HEK293T (cell line): ENCODE measurements around the gene MAD1L1.

Source experiments
- CTCF ChIA-PET: fragments of 350-600 bp; formaldehyde crosslinking; extraction: SDS; loops from one replicate; lab custom pipeline; 2021; ENCODE audit warnings: antibody characterized with exemption, inconsistent platforms; lab: Yijun Ruan, JAX
- POLR2A ChIA-PET: fragments of 350-600 bp; formaldehyde crosslinking; extraction: SDS; loops from one replicate; lab custom pipeline; 2020; ENCODE audit warnings: antibody characterized with exemption, inconsistent platforms; lab: Yijun Ruan, JAX
- DNase-seq: peaks from one replicate; pipeline ENCODE4 v3.0.0; 2012; ENCODE audit warnings: mixed read lengths; ENCODE audit errors: extremely low spot score
- ARNT ChIP-seq: fragments of 450-650 bp; IDR thresholded peaks from 2 replicates; pipeline ENCODE4 v1.6.1; 2017; ENCODE audit warnings: mild to moderate bottlenecking
- BHLHE40 ChIP-seq: fragments of 450-650 bp; IDR thresholded peaks from 2 replicates; pipeline ENCODE4 v1.6.1; 2016; ENCODE audit warnings: mild to moderate bottlenecking, moderate library complexity, borderline replicate concordance
- CTBP1 ChIP-seq: fragments of 450-650 bp; IDR thresholded peaks from 2 replicates; pipeline ENCODE4 v1.6.1; 2016; ENCODE audit warnings: borderline replicate concordance
- ELF4 ChIP-seq: fragments of 450-650 bp; IDR thresholded peaks from 2 replicates; pipeline ENCODE4 v1.6.1; 2017; ENCODE audit warnings: antibody characterized with exemption
- FOXA1 ChIP-seq: fragments of 450-650 bp; IDR thresholded peaks from 2 replicates; pipeline ENCODE4 v1.6.1; 2016; ENCODE audit warnings: mild to moderate bottlenecking
- FOXK2 ChIP-seq: fragments of 450-650 bp; IDR thresholded peaks from 2 replicates; pipeline ENCODE4 v1.6.1; 2016; ENCODE audit warnings: mild to moderate bottlenecking
- FOXM1 ChIP-seq: fragments of 450-650 bp; IDR thresholded peaks from 2 replicates; pipeline ENCODE4 v1.6.1; 2017; ENCODE audit warnings: mild to moderate bottlenecking, borderline replicate concordance
- HDGF ChIP-seq: fragments of 450-650 bp; IDR thresholded peaks from 2 replicates; pipeline ENCODE4 v1.6.1; 2017; ENCODE audit warnings: antibody characterized with exemption, borderline replicate concordance
- L3MBTL2 ChIP-seq: fragments of 450-650 bp; conservative IDR thresholded peaks from 2 replicates; pipeline ENCODE4 v1.6.1; 2016; ENCODE audit warnings: mild to moderate bottlenecking
- LEF1 ChIP-seq: fragments of 450-650 bp; IDR thresholded peaks from 2 replicates; pipeline ENCODE4 v1.6.1; 2017; ENCODE audit warnings: mild to moderate bottlenecking, borderline replicate concordance
- NFRKB ChIP-seq: fragments of 450-650 bp; IDR thresholded peaks from 2 replicates; pipeline ENCODE4 v1.6.1; 2016; ENCODE audit warnings: mild to moderate bottlenecking, moderate library complexity
- PKNOX1 ChIP-seq: fragments of 450-650 bp; IDR thresholded peaks from 2 replicates; pipeline ENCODE4 v1.6.1; 2016
- SP1 ChIP-seq: fragments of 450-650 bp; IDR thresholded peaks from 2 replicates; pipeline ENCODE4 v1.6.1; 2017
- SUZ12 ChIP-seq: fragments of 450-650 bp; IDR thresholded peaks from 2 replicates; pipeline ENCODE4 v1.6.1; 2016; ENCODE audit warnings: mild to moderate bottlenecking
- TARDBP ChIP-seq: fragments of 450-650 bp; IDR thresholded peaks from 2 replicates; pipeline ENCODE4 v1.6.1; 2016
- ZNF384 ChIP-seq: fragments of 450-650 bp; IDR thresholded peaks from 2 replicates; pipeline ENCODE4 v1.6.1; 2016

The MAD1L1 gene

GRCh38 chr7:1857487-1858421 lies 375.0 kb downstream of the MAD1L1 start:
- DNase-seq, result no peak
- POLR2A ChIA-PET, result no interaction called here
- CTCF ChIA-PET, result no interaction called here
- TF ChIP-seq HDGF (no peak), NFRKB (no peak), LEF1 (no peak), BHLHE40 (no peak), SP1 (no peak), TARDBP (no peak), ELF4 (no peak), FOXM1 (no peak), ARNT (no peak), FOXK2 (no peak), CTBP1 (no peak), PKNOX1 (no peak), SUZ12 (no peak), FOXA1 (no peak)

GRCh38 chr7:1856888-1857441 lies 375.8 kb downstream of the MAD1L1 start:
- ChIA-PET CTCF (no interaction called here), POLR2A (no interaction called here)
- DNase-seq, result no peak
- no peak for TF ChIP-seq HDGF
- TF ChIP-seq SUZ12, result no peak
- no peak for TF ChIP-seq TARDBP
- TF ChIP-seq FOXK2, result no peak
- no peak for TF ChIP-seq L3MBTL2
- no peak for TF ChIP-seq BHLHE40
- TF ChIP-seq CTBP1, result no peak

DNA sequence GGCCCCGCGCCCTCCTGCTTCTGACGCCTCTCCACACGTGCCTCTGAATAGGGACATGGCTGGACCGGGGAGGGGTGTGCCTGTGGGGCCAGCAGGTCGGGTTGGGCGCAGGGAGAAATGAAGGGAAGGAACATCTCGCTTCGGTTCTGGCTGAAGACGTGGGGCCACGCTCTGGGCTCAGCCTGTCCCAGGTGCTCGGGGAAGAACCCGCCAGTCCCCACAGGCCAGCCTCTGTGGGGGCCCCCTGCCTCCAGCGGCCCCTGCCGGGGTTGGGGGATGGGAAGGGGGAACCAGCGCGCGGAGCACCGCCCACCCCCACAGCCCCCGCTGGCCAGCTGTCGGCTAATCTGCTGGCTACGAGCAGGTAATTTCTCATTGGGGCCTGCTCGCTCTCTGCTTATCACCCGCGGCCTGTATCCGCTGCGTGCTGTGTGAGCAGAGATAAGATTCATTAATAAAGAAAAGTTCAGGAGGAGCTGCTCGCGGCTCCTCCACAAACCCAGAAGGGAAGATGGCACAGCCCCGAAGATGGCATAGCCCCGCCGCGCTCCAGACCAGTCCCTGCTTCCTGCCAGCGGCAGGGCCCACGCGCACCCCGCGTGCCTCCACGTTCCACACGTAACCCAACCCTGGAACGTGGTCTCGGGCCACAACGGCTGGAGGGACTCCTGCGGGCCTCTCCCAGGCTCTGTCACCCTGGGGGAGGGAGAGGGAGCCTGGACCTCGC lies 376.4 kb downstream of the MAD1L1 start:
- POLR2A ChIA-PET, result no interaction called here
- TF ChIP-seq BHLHE40 (no peak), ARNT (no peak), SUZ12 (no peak), LEF1 (no peak), CTBP1 (no peak), FOXM1 (no peak), L3MBTL2 (no peak), FOXK2 (no peak), FOXA1 (no peak), PKNOX1 (no peak), TARDBP (no peak)
- CTCF ChIA-PET, result no interaction called here
- DNase-seq, result no peak

DNA sequence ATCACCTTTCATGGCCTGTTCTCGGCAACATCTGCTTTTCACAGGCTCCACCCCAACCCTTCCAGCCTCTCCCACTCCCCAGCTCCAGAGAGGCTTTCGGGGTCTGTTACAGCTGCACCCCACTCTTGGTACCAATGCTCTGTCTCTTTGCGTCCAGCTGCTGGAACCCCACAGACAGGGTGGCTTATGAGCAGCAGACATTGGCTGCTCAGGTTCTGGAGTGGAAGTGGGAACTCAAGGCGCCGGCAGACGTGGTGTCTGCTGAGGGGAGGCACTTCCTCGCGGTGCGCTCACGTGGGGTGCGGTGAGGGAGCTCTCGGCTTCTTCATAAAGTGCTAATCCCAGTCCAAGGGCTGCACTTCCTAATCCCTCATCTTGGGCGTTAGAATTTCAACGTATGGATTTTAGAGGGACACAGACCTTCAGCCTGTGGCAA lies 377.0 kb downstream of the MAD1L1 start:
- POLR2A ChIA-PET, result no interaction called here
- TF ChIP-seq LEF1 (no peak), FOXA1 (no peak), NFRKB (no peak), ZNF384 (no peak), SUZ12 (no peak), ELF4 (no peak), L3MBTL2 (no peak), ARNT (no peak), SP1 (no peak), PKNOX1 (no peak), HDGF (no peak)
- no peak for DNase-seq
- CTCF ChIA-PET, result no interaction called here

- DNase-seq, result no peak
- TF ChIP-seq ARNT, result no peak
- TF ChIP-seq NFRKB, result no peak
- TF ChIP-seq TARDBP, result no peak
- POLR2A ChIA-PET, result no interaction called here
- CTCF ChIA-PET, result no interaction called here
Measured at GRCh38 chr7:1854866-1855724, 377.6 kb downstream of the MAD1L1 start.
